Natural killer cell (primary cell): Measurements from ENCODE around the gene ZGPAT. TPM values are rescaled to one million over a fixed set of nuclear protein-coding genes. Genes with fewer than 3 reads are reported as not detected.

Experiments
- ATAC-seq, 3 donors: fragments of 150-1000 bp in 2 of 3; fragments of 200-7000 bp in 1 of 3; cut with Tn5 transposase; 1 replicate in 1 of 3; 2 replicates in 2 of 3; pipeline ENCODE4 v1.10.0; 2021; ENCODE audit warnings: mild to moderate bottlenecking in 2 of 3, moderate library complexity in 2 of 3
- DNase-seq, 2 donors: peaks; one replicate each; pipeline versions ENCODE4 v3.0.0 to v3.0.0-alpha.2; 2013 to 2021; ENCODE audit warnings: mixed read lengths in 1 of 2
- H3K27ac ChIP-seq: one replicate; pipeline ENCODE4 v1.5.1; 2013; ENCODE audit warnings: mild to moderate bottlenecking, low read length
- H3K27me3 ChIP-seq: one replicate; pipeline ENCODE4 v1.6.1; 2013; ENCODE audit warnings: low read length; ENCODE audit not compliant: control insufficient read depth, insufficient read depth
- H3K36me3 ChIP-seq: one replicate; pipeline ENCODE4 v1.6.1; 2013; ENCODE audit warnings: low read length; ENCODE audit not compliant: control insufficient read depth, insufficient read depth
- H3K4me1 ChIP-seq: one replicate; pipeline ENCODE4 v1.6.1; 2013; ENCODE audit warnings: low read length; ENCODE audit not compliant: control insufficient read depth, insufficient read depth
- H3K4me3 ChIP-seq: one replicate; pipeline ENCODE4 v1.5.1; 2013; ENCODE audit warnings: low read length
- H3K9me3 ChIP-seq: one replicate; pipeline ENCODE4 v1.6.1; 2013; ENCODE audit warnings: low read length; ENCODE audit not compliant: control insufficient read depth, insufficient read depth
- H3K27ac Mint-ChIP-seq, 2 donors: one replicate each; pipeline ENCODE4 v1.8.0; 2022; ENCODE audit warnings: mild to moderate bottlenecking in 2 of 2, mixed read lengths in 2 of 2, moderate library complexity in 1 of 2
- H3K27me3 Mint-ChIP-seq, 2 donors: one replicate each; pipeline ENCODE4 v1.8.0; 2022; ENCODE audit warnings: low read depth in 2 of 2, mixed read lengths in 2 of 2
- H3K36me3 Mint-ChIP-seq: one replicate; pipeline ENCODE4 v1.8.0; 2022; ENCODE audit warnings: mixed read lengths
- H3K4me1 Mint-ChIP-seq, 2 donors: one replicate each; pipeline ENCODE4 v1.8.0; 2022; ENCODE audit warnings: mixed read lengths in 2 of 2
- H3K4me3 Mint-ChIP-seq: one replicate; pipeline ENCODE4 v1.8.0; 2022; ENCODE audit warnings: mild to moderate bottlenecking, moderate library complexity, mixed read lengths
- H3K9me3 Mint-ChIP-seq, 2 donors: one replicate each; pipeline ENCODE4 v1.8.0; 2022; ENCODE audit warnings: mixed read lengths in 2 of 2
- CTCF ChIP-seq: fragments of 200-600 bp; IDR thresholded peaks from one replicate; pipeline ENCODE4 v1.8.0; 2022; ENCODE audit warnings: antibody characterized with exemption
- WGBS: methylation state at CpG from one replicate; pipeline ENCODE4 v1.1.7; 2013; ENCODE audit warnings: missing lambda C conversion rate; ENCODE audit not compliant: insufficient coverage; 5-methylcytosine and 5-hydroxymethylcytosine counted together
- intact Hi-C: fragments of 100-400 bp; cut with micrococcal nuclease; formaldehyde crosslinking; loops from one replicate; pipeline ENCODE4 v1.14.2; 2022
- total RNA-seq, 4 donors: library from RNA; stranded (reverse); fragments of 120-200 nt in 1 of 4; gene quantifications; one replicate each; pipeline versions ENCODE4 v1.2.3 to v1.2.4, GENCODE V29; 2013 to 2022

The ZGPAT gene
- total RNA-seq, 3 donors from 2014 or later (not counting 1 experiment from before 2014, with no cell fraction given), result 39.3 to 47.7 (median 46.1) TPM

GRCh38 chr20:63698739-63699465 lies 8.9 kb upstream of the ZGPAT start:
- WGBS, result 77% methylated on average over 19 of the region's 19 CpGs
- intact Hi-C loops, result no loop called here
- no peaks in the 10 kb centered on the region for H3K9me3 Mint-ChIP-seq

GRCh38 chr20:63699466-63700198 lies 8.2 kb upstream of the ZGPAT start:
- Mint-ChIP-seq H3K27ac (no peak overlapping the region), H3K9me3 (no peaks in the 10 kb centered on the region), H3K36me3 (no peaks in the 10 kb centered on the region), H3K4me1 (peaks cover 0 to 24% of the 10 kb centered on the region in 2 donors), H3K27me3 (no peaks in the 10 kb centered on the region), H3K4me3 (no peak overlapping the region)
- Histone ChIP-seq H3K36me3 (peaks cover 11% of the 10 kb centered on the region), H3K4me1 (peaks cover 37% of the 10 kb centered on the region), H3K27me3 (no peaks in the 10 kb centered on the region), H3K9me3 (no peaks in the 10 kb centered on the region), H3K27ac (no peak overlapping the region), H3K4me3 (no peak overlapping the region)
- no peak for TF ChIP-seq CTCF
- 92% methylated on average over 23 of the region's 24 CpGs for WGBS
- no peak for DNase-seq
- no peak for ATAC-seq
- intact Hi-C loops, result no loop called here

More at GRCh38 chr20:63698739-63699465, 8.9 kb upstream of the ZGPAT start:
- Histone ChIP-seq H3K4me1 (peaks cover 44% of the 10 kb centered on the region), H3K27ac (no peak overlapping the region), H3K27me3 (no peaks in the 10 kb centered on the region), H3K9me3 (no peaks in the 10 kb centered on the region), H3K36me3 (peaks cover 8% of the 10 kb centered on the region), H3K4me3 (no peak overlapping the region)
- no peak overlapping the region for H3K27ac Mint-ChIP-seq
- H3K36me3 Mint-ChIP-seq, result no peaks in the 10 kb centered on the region
- DNase-seq (no peak), ATAC-seq (no peak)
- no peak for TF ChIP-seq CTCF
- no peaks in the 10 kb centered on the region for H3K27me3 Mint-ChIP-seq
- no peak overlapping the region for H3K4me3 Mint-ChIP-seq
- peaks cover 0 to 29% of the 10 kb centered on the region in 2 donors for H3K4me1 Mint-ChIP-seq

GRCh38 chr20:63700199-63701050 lies 7.4 kb upstream of the ZGPAT start:
- Mint-ChIP-seq H3K9me3 (no peaks in the 10 kb centered on the region), H3K4me3 (no peak overlapping the region), H3K36me3 (no peaks in the 10 kb centered on the region), H3K27me3 (no peaks in the 10 kb centered on the region), H3K27ac (no peak overlapping the region), H3K4me1 (peaks cover 0 to 24% of the 10 kb centered on the region in 2 donors)
- ATAC-seq, result no peak
- DNase-seq, result no peak
- H3K4me3 ChIP-seq, result no peak overlapping the region
- H3K27ac ChIP-seq, result no peak overlapping the region
- no peaks in the 10 kb centered on the region for H3K27me3 ChIP-seq
- TF ChIP-seq CTCF, result no peak
- H3K4me1 ChIP-seq, result peaks cover 36% of the 10 kb centered on the region
- intact Hi-C loops, result no loop called here
- peaks cover 18% of the 10 kb centered on the region for H3K36me3 ChIP-seq
- no peaks in the 10 kb centered on the region for H3K9me3 ChIP-seq
- 95% methylated on average over 40 of the region's 43 CpGs for WGBS
